NCI-H1105 (cell line): ENCODE data around the gene NR0B2.
"Not testable (repeated sequence)": the region's sequence is repeated elsewhere in the genome, so short reads cannot be mapped to it uniquely, and the experiment has no call there.

Experiments
- DNase-seq: peaks from one replicate; lab custom pipeline; 2025; lab: John Stamatoyannopoulos, UW

The NR0B2 gene

DNA sequence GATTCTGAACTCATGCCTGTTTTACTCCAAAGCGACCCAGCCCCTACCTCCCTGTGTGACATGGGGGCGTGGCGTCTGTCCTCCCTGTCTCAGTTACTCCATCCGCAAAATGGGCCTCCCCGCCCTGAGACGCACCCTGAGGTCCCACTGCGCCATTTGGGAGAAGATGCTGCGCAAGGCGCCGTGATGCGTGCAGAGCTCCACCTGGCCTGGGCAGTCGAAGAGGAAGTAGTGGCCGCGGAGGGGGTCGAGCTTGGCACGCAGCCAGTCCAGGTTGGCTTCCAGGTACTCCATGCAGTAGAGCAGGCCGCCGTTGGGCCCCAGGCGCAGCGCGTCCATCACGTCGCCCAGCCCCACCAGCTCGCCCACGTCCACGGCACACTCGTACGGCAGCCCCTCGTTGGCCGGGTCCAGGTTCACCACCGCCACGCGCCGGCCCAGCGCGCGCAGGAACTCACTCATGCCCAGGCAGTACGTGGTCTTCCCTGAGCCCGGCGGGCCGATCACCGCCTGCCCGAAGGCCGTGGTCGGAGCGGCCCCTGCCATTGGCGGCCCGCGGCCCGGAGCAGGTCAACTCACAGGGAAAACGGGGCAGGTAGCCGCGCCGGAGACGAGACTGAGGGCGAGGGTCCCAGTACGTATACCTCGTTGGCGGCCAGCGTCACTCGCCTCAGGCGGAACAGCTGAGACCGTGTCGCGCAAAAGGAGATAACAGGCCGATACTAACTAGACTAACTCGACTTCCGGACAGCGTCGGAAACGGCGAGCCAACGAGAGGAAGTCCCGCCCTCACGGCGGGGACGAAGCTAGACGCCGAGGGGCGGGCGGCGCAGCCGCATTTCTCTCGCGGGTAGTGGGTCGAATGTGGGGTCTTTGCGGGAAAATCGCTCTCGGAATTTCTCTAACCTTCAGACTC, 24.0 kb downstream of the NR0B2 start, which contains the start of gene GPN2:
GPN2 (minus strand) TSS at position 733 of the 916 bp plus-strand sequence; CDS start at position 546, 187 bp downstream.
- peak; percentile 73 for DNase-seq

GRCh38 chr1:26888231-26888630, 25.5 kb downstream of the NR0B2 start:
- DNase-seq: no peak

DNA sequence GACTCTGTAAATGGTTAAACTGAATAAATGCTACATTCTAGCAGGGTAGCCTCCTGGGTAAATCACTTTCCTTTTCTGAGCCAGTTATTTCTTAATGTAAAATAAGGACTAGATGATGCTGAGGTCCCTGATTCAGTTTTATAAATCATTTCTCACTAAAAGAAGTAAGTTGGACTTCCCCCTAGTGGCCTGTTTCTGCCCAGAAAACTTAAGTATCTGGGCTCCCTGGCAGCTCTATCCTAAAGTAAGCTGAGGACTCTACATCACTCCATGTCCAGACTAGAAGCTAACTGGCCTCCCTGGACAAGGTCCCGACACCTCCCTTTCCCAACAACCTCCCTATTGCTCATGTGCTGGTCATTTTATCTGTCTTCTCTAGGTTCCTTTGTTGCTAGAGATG, 26.6 kb downstream of the NR0B2 start:
- DNase-seq: no peak

- no peak for DNase-seq
Observed at GRCh38 chr1:26882696-26883463, 30.9 kb downstream of the NR0B2 start.

DNA sequence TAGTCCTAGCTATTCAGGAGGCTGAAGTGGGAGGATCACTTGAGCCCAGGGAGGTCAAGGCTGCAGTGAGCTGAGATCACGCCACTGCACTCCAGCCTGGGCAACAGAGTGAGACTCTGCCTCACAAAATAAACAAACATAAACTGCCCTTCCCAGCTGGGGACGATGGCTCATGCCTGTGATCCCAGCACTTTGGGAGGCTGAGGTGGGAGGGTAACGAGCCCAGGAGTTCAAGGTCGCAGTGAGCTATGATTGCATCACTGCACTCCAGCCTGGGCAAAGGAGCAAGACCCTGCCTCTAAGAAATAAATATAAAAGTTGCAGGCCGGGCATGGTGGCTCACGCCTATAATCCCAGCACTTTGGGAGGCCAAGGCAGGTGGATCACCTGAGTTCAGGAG, 32.2 kb downstream of the NR0B2 start:
- not testable (repeated sequence) for DNase-seq

DNA sequence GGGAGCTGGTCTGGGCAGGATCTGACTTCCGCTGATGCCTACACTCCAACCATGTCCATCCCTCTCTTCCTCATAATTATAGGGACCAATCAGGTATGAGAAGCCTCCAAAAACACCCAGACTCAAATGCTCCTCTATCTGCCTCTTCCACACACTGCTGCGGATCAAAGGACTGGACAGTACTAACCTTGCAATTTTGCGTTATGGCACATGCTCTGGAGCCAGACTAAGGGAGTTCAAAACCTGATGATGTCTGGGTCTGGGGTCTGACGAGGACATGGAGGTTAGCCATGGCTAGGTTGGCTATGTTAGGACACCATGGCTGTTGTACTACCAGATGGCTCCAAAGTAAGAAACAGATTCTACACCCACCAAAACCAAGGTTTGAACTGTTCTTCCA, 34.0 kb downstream of the NR0B2 start:
- no peak for DNase-seq

GRCh38 chr1:26877326-26877725, 36.4 kb downstream of the NR0B2 start:
- no peak for DNase-seq

- no peak for DNase-seq
Observed at GRCh38 chr1:26874896-26875295, 38.9 kb downstream of the NR0B2 start.

DNA sequence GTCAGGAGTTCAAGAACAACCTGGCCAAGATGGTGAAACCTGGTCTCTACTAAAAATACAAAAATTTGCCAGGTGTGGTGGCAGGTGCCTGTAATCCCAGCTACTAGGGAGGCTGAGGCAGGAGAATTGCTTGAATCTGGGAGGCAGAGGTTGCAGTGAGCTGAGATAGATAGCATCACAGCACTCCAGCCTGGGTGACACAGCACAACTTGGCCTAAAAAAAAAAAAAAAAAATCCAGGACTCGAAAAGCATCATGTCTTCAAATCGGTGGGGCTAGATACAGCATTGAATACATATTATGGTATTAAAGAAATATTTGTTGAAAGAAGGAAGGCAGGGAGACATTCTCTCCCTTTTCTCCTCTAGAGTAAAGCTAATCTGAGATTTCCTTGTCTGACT, 40.7 kb downstream of the NR0B2 start:
- not testable (repeated sequence) for DNase-seq

DNA sequence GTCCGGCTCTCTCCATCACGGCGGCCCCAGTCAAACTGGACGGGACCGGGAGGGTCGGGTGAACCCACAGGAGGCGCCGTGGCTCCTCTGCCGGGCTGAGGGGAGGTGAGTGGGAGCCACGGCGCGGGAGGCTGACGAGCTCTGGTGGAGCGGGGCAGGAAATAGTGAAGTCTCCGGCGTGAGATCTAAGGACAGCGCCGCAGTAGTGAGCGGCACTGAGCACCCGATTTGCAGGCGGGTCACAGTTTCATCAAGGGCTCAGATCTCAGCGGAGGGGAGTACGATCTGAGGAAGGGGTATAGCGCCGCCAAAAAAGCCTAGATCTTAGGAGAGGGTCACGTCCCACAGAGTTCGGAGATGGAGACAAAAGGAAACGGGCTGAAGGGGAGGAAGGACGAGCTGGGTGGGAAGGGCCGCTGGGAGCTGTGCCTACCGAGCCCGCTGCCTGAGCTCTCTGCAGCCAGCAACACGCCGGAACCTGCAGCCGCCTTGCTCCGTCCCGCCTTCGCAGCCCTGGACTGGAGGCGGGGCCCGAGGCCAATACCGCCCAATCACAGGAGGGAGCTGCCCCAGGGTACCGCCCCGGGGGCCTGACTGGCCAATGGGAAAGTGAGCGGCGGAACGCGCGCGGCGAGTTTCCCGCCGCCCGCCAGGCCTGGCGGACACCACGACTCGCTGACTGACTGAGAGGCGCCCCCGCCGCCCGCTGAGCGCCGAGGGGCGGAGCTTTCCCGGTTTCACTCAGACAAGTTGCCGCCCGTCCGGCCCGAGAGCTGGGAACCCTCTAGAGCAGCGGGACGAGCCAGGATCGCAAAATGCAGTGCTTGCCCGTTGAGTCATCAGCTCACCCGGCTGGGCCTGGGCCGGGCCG, 48.9 kb downstream of the NR0B2 start:
- DNase-seq: peak; percentile 97

- no peak for DNase-seq
Observed at GRCh38 chr1:26863685-26864077, 50.1 kb downstream of the NR0B2 start.

DNA sequence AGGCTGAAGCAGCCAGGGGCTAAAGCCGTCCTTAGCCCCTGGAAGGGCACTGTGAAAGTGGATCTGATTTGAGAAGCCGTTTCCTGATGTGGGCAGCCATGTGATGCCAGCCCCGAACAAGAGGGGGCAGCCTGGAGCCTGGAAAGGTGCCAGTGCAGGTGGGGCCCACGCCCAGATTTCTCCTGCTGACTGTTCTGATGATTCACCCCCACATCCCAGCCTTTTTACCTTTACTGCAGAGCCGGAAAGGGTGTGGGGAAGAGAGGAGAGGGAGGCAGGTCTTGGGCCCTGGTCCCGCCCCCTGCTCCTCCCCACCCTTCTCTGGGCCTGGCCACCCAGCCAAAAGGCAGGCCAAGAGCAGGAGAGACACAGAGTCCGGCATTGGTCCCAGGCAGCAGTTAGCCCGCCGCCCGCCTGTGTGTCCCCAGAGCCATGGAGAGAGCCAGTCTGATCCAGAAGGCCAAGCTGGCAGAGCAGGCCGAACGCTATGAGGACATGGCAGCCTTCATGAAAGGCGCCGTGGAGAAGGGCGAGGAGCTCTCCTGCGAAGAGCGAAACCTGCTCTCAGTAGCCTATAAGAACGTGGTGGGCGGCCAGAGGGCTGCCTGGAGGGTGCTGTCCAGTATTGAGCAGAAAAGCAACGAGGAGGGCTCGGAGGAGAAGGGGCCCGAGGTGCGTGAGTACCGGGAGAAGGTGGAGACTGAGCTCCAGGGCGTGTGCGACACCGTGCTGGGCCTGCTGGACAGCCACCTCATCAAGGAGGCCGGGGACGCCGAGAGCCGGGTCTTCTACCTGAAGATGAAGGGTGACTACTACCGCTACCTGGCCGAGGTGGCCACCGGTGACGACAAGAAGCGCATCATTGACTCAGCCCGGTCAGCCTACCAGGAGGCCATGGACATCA, 50.7 kb downstream of the NR0B2 start, which contains the start of gene SFN:
SFN (plus strand) TSS at position 369 of the 904 bp plus-strand sequence; CDS start at position 433, 64 bp downstream.
- DNase-seq: peak; percentile 68

DNA sequence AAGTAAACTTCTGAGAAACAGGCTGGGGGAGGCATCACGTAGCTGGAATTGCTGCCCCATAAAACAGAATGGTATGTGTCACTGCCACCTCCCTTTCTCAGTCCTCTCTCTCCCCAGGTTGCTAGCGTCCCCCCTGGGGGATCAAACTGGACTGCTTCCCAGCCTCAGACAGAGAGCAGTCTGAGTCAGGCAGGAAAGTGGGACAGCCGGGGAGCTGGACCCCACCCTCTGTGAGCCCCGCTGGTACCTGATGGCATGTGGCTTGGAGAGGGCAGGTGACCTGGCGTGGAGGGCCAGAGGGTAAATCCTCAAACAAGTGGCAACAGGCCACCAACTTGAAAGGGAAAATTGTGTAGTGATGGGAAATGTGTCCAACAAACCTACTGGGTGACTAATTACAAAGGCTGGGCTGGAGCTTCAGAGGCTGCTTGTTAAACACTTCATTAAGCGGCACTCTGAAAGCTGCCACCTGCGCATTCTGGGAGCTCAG, 51.8 kb downstream of the NR0B2 start:
- DNase-seq: no peak
